GM18507 (cell line): Measurements from ENCODE around the gene DCBLD1.
"Not testable (repeated sequence)": the region's sequence is repeated elsewhere in the genome, so short reads cannot be mapped to it uniquely, and the experiment has no call there.

Source experiments
- DNase-seq: peaks from one replicate; pipeline ENCODE4 v3.0.0; 2011; ENCODE audit warnings: low read depth; ENCODE audit not compliant: insufficient read length; ENCODE audit errors: extremely low spot score
- FAIRE-seq: peaks from 2 replicates; lab custom pipeline; 2011; peaks lifted over from hg19 to GRCh38; lab: Jason Lieb, UNC

The DCBLD1 gene

DNA sequence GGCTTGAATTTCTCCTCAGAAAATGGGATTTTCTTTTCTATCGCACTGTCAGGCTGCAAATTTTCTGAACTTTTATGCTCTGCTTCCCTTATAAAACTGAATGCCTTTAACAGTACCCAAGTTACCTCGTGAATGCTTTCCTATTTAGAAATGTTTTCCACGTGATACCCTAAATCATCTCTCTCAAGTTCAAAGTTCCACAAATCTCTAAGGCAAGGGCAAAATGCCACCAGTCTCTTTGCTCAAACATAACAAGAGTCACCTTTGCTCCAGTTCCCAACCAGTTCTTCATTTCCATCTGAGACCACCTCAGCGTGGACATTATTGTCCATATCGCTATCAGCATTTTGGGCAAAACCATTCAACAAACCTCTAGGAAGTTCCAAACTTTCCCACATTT lies 35.5 kb downstream of the DCBLD1 start:
- not testable (repeated sequence) for DNase-seq, FAIRE-seq

DNA sequence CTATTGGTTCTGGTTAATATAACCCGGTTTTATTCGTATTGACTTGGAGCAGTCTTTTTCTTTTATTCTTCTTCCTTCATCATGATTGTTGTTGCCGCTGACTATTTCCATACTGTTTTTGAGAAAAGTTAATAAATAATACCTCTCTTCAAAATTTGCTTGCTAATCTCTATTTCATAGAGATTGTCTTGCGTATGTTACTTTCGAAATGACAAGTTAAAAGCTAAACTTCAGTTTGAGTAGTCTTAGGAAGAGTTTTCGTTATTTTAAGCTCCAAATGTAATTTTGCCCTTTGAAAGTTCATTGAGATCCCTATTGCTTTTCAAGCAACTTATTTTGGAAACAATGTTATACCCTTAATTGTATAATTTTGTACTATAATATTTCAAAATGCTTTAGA lies 36.4 kb downstream of the DCBLD1 start:
- DNase-seq (no peak), FAIRE-seq (no peak)

DNA sequence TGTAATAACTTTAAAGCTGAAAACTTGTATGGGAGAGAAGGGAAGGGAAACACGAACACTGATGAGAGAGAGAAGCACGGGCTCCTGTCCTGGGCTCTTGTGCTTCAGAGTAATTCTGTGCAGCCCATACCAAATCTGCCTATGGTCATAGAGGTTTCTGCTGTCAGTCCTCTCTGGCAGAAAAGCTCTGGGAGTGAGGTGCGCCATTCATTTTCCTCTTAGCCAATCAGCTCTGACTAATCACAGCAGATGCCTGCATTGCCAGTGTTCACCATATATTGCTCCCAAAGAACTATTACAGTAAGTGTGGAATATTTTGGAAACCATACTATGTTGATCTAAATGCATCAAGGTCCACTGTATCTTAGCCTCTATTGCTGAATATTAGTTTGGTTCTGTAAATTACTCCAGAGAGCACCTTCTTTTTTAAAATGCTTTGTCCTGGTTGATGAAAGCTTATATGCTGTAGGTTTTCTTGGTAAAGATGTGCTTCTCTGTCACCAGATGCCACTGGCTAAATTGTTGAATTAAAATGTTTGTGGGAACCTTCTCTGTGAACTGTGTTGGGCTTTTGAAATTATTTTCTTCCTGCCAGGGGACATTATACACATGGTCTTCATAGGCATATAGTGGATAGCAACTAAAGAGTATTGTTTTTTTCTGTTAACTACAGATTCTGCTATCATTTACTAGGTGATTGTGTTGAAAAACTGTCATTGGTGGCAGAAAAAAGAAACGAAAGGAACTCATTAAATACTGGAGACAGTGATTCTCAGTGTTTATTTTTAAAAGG lies 38.3 kb downstream of the DCBLD1 start:
- no peak for DNase-seq
- no peak for FAIRE-seq

DNA sequence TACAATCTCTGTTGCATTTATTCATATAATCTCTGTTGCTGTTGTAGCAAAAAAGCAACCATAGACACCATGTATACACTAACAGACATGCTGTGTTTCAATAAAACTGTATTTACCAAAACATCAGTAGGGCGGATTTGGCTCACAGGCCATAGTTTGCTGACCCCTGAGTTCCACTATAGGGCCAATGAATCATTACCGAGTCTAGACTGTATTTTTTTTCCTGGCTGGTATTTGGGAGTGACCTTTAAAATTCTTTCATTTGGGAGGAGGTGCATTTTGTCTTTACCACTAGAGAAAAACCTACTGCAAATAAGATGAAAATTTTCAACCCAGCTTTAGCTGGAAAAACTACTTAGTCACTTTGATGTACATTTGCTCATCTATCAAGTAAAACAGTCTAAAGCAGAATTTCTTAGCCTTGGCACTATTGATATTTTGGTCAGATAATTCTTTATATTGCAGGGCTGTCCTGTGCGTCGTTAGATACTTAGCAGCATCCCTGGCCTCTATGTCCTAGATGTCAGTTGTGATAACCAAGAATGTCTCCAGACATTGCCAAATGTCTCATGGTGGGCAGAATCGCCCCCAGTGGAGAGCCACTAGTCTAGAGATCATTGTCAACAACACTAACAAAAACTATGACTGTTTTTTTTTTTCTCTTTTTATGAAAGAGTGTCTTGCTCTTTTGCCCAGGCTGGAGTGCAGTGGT lies 39.5 kb downstream of the DCBLD1 start:
- no peak for DNase-seq
- FAIRE-seq: no peak

DNA sequence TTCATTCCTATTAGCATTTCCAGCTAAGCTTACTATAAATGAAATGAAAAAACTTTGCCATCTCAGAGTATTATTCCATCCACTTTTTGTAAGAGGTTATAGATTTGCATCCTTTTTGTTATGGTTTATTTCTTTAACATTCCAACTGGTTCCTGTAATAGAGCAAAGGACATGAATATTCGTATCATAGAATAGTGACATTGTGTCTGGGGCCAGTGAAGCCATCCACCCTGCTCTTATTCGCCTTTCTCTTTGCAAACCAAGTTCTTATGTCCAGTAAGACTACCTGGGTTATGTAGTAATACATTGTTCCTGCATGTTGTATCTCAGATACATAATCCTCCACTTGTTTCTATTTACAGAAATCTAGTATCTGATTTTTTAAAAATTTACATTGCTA lies 43.1 kb downstream of the DCBLD1 start:
- DNase-seq (no peak), FAIRE-seq (no peak)

DNA sequence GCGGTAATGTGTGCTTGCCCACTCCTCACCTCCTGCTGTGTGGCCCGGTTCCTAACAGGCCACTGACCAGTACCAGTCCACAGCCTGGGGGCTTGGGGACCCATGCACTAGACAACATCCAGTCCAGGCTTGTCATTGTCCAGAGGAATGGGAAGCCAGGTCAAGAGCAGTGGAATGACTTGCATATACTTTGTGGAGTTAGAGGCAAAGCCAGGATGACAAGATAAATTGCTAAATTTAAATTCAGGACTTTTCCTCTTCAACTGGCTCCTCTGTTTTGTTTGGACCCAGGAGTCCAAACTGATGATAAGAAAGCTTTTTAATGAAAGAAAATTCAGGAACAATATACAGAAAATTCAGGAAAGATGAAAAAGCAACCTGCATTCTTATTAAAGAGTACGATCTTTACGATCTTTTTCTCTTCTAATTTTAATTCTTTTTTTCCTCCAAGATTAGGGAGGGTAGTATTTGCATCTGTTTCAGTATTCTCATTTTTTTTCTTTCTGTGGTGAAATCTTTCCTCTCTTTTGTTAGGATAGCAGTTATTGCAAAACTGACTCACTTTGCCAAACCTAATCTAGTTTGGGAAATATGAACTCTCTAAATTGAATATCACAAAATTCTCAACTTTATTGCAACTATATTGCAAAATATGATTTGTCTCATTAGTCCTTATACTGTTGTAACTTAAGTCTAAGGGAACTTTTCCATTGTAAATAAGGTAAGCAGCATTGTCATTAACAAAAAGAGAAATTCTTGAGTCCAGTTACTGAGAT lies 48.2 kb downstream of the DCBLD1 start:
- DNase-seq (no peak), FAIRE-seq (no peak)

DNA sequence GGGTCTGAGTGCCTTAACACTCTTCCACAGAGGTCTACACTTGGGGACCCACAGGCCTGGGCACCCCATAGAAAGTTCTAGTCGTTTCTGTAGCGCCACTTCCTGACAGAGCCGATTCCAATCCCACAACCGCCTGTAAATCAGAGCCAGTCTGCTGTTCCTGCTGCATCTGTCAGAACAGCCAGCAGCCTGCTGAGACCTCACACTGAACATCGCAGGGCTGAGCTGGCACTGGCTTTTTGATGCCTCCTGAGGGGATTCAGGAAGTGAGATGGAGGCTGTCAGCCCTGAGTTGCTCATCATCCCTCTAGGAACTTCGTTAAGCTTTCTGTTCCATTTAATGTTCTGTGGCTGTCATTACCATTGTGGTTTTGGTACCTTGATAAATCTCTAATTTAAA lies 48.9 kb downstream of the DCBLD1 start:
- no peak for FAIRE-seq

DNA sequence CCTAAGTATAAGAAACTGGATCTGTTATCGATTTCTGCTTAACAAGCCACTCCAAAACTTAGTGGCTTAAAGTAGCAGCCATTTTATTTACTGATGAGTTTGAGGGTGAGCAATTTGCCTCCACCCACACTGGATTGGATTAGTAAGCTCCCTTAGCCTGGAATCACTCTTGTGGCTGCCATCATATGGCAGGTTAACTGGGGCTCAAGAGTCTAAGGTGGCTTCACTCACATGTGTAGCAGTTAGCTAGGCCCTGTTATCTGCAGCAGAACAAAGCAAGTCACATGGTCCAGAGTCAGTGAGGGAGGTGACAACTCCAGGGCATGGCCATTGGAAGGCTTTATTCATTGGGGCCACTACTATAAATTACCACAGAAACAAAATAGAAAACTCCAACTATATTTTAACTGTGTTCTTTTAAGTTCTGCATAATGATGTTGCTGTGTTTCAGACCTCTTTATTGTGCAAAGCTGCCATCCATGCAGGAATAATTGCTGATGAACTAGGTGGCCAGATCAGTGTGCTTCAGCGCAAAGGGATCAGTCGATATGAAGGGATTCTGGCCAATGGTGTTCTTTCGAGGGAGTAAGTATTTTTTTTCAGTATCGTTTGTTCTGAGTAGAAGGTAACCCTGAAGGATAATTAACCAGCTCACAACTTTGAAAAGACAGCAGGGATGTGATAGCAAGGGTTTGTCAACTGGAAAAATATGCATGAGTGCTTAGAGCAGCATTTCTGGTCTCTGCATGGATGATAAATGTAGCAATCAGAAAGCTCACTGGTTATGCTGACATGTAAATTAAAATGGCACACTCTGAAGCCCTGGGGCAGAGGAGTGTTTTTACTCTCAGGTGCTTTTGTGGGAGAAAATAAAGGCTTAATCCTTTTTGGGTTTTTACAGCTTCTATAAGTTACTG lies 49.6 kb downstream of the DCBLD1 start:
- DNase-seq (no peak), FAIRE-seq (no peak)

More for the DNA sequence above, 48.9 kb downstream of the DCBLD1 start:
- DNase-seq: no peak

DNA sequence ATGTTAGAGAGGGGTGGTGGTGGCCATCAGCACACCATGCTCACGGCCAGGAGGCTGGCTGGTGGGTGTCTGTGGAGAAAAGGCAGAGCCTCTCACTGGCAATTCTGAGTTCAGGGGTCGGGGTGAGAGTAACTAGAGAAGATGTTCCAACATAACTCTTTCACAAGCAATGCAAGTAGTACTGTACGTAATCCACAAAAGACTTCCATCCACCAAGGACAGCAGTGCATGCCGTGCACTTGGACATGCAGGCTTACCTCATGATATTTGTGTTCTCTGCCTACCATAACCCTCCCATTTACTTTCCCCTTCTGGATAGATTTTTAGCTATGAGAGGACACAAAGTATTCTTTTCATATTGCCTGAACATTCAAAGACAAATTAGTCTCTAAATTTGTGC lies 51.3 kb downstream of the DCBLD1 start:
- FAIRE-seq: no peak

DNA sequence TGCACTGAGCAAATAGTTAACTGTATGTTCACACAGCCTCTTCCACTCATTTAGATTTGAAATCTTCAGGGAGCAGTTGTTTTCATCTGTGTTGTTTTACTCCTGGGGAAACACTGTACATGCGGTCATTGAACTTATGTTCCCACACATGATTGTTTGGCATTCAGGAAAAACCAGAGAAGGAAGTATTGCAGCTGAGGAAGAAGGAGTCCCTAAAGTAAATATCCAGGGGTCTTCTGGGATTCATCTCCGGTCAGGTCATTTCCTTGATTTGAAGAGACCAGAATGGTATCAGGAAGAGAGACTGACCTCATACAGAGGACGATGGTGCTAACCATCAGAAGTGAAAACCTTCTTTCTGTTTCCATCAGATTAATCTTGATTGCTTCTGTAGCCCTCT lies 52.5 kb downstream of the DCBLD1 start:
- no peak for DNase-seq
- no peak for FAIRE-seq

More for the DNA sequence above, 51.3 kb downstream of the DCBLD1 start:
- no peak for DNase-seq

DNA sequence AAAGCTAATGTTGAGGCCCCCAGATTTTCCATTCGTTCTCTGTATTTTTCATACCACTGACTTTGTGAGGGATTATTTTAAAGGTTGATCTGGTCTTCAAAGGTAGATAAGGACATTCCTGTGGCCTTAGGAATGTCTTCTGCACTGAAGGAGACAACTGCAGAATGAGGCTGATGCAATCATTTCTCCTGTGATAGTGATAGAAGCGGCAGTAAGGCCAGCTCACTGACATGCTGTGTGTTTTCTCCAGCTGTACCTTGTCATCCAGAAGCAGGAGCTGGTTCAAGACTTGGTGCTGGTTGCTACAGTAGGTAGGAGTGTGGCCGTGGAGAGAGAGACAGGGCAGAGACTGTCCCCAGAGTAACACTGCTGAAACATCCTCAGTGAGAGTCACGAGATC lies 53.8 kb downstream of the DCBLD1 start:
- no peak for DNase-seq
- FAIRE-seq: no peak

DNA sequence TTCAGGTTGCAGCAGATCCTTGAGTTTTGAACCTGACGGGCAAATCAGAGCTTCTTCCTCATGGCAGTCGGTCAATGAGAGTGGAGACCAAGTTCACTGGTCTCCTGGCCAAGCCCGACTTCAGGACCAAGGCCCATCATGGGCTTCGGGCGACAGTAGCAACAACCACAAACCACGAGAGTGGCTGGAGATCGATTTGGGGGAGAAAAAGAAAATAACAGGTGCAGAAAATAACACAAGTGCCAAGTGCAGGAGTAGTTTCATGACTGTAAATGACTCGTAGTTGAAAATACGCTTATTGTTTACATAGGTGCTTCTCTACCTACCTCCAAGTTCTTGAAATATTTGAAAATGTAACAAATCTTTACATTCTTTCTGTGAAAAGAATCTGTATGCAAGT lies 56.1 kb downstream of the DCBLD1 start:
- FAIRE-seq (no peak), DNase-seq (no peak)

DNA sequence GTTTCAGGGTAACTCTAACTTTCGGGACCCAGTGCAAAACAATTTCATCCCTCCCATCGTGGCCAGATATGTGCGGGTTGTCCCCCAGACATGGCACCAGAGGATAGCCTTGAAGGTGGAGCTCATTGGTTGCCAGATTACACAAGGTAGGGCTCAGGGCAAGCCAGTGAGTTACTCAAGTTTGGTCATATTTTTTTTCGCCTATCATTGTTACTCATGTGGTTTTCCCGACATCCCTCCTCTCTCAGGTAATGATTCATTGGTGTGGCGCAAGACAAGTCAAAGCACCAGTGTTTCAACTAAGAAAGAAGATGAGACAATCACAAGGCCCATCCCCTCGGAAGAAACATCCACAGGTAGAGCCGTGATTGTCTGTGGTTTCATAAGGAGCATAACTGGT lies 58.2 kb downstream of the DCBLD1 start:
- DNase-seq: no peak
- no peak for FAIRE-seq

DNA sequence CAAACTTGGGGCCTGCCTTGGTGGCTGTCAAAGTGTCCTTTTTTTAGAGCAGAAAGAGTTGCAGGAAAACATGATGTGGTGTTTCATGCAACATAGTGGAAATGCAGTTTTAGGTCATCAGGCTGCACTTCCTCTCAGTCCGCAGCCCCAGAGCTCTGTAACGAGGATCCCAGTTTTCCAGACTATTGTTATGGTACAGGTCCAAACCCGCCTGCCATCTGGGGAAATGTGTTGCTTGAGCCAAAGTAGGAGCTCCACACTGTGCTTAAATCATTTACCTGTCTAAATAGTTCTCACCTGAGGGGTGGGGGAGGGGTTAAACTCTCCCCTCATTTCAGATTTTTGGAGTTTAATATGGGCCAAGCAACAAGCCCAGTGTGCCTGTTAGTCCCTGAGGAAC lies 60.0 kb downstream of the DCBLD1 start:
- DNase-seq: no peak
- FAIRE-seq: no peak

DNA sequence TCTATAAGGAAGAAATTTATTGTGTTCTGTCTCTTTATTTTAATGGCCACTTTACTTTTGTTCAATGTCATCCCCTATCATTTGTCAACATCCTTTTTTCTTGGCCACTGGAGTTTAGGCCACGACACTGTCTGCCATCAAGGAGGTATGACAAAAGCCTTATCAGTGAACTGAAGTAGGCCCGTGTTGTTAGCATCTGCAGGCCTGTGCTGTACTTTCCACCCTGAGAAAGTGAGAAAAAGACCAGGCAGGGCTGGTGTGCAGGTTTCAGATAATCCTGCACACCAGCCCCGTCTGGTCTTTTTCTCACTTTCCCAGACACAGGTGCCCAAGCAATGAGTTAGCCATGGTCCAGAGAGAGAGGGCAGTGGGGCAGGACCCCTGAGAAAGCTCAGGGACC lies 62.2 kb downstream of the DCBLD1 start:
- DNase-seq: no peak
- no peak for FAIRE-seq

DNA sequence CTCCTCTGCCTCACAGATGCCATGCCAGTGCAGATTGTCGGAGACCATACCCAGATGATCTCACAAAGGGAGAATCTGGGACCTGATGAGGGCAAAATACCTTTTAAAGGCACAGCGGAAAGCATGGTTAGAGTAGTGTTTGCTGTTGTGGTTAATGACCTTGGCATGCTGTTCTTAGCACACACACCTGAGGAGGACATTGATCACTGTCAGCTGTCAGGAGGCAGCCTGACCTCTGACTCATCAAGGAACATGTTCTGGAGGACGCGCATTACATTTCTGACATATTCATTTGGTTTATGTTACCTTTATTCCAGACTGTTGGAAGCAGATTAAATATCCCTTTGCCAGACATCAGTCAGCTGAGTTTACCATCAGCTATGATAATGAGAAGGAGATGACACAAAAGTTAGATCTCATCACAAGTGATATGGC lies 62.7 kb downstream of the DCBLD1 start:
- FAIRE-seq: no peak
- no peak for DNase-seq

DNA sequence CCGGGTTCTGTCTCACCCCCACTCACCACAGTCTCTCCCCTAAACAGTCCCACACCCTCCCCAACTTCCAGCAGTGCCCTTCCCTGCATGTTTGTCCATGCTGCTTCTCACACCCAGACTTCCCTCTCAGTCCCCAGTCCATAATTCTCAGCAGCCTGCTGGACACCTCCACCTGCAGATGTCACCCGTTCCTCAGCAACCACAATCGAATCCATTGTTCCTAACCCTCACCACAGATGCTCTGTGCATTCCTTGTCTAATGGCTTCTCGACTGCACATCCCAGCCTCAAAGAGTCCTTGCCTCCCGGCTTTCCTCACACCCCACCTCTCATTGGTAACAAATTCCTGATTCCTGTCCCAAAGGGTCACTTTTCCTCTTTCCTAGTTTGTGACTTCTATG lies 64.2 kb downstream of the DCBLD1 start:
- DNase-seq: no peak
- FAIRE-seq: no peak

DNA sequence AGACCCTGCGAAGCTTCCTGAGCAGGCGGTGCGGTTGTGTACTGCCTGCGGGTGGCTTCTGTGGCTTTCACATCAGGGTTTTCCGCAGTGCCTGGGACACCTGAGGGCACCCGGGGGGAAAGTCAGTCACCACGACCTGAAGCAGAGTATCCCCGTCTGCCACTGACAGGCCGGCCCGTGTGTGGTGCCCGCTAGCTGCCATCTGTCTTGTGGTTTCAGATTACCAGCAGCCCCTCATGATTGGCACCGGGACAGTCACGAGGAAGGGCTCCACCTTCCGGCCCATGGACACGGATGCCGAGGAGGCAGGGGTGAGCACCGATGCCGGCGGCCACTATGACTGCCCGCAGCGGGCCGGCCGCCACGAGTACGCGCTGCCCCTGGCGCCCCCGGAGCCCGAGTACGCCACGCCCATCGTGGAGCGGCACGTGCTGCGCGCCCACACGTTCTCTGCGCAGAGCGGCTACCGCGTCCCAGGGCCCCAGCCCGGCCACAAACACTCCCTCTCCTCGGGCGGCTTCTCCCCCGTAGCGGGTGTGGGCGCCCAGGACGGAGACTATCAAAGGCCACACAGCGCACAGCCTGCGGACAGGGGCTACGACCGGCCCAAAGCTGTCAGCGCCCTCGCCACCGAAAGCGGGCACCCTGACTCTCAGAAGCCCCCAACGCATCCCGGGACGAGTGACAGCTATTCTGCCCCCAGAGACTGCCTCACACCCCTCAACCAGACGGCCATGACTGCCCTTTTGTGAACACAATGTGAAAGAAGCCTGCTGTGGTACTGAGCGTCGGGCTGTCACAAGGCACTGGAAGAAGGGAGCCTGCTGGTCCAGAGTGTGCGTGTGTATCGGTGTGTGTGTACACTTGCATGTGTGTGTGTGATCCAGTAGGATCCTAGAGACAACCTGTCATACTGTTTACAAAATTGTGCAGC lies 65.5 kb downstream of the DCBLD1 start:
- DNase-seq: no peak
- no peak for FAIRE-seq
